Lung microvascular endothelial cell (primary cell): ENCODE data around the gene ATG7. TPM values are rescaled to one million over a fixed set of nuclear protein-coding genes. Genes with fewer than 3 reads are reported as not detected.
"Not testable (repeated sequence)": the region's sequence is repeated elsewhere in the genome, so short reads cannot be mapped to it uniquely, and the experiment has no call there.

ENCODE experiments used
- DNase-seq, 2 donors: peaks; one replicate each; pipeline versions ENCODE4 v3.0.0 to v3.0.0-alpha.2; 2010; ENCODE audit warnings: low read depth in 2 of 2
- total RNA-seq: library from RNA; depleted of rRNA; stranded (reverse); fragments of >200 nt; gene quantifications from 2 replicates; pipeline ENCODE4 v1.2.1, GENCODE V29; 2014

ATG7 gene
- total RNA-seq, 1 donor from 2014 or later = 25.4 TPM

GRCh38 chr3:11587766-11588165 is 315.6 kb downstream of the ATG7 start:
- DNase-seq = no peak

- no peak for DNase-seq
These were observed 316.1 kb downstream of the ATG7 start for GRCh38 chr3:11588338-11588737.

DNA sequence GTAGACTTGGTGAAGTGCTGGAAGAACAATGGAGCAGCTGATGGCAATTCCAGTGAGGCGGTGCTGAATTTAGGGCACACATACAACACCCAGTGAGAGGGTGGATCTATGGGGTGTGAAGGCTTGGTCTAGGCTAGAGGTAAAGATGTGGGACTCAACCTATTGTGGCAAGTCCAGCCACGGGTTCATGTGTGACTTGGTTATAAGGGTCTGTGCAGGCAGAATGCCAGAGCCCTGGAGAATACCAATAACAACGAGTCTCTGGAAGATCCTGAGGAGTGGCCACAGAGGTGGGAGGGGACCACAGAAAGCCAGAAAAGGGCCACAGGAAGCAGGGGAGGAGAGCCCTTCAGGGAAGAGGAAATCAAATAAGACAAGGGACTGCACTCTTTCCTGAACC is 316.6 kb downstream of the ATG7 start:
- DNase-seq = no peak

- DNase-seq = no peak
These were observed 317.5 kb downstream of the ATG7 start for GRCh38 chr3:11589706-11590105.

DNA sequence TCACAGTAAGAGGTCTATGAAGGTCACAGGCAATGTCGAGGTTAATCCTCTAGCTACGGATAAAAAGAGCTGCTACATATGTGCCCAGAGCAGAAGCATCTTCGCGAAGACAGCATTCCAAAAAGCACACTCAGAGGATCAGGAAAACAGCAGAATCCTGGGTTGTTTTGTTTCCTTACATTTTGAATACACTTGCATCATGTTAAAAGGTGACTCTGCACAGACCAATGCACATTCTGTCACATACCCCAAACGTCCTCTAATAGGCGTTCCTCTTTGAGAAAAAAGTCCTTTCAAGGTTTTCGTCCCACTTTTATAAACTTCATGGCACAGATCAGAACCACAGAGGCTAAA is 318.8 kb downstream of the ATG7 start:
- no peak for DNase-seq

- peak in 1 of 2 donors; percentile 72 for DNase-seq
These were observed 319.4 kb downstream of the ATG7 start for GRCh38 chr3:11591391-11592282.

- DNase-seq = peak; percentile 82 to 87
These were observed 320.5 kb downstream of the ATG7 start for GRCh38 chr3:11592445-11593298.

DNA sequence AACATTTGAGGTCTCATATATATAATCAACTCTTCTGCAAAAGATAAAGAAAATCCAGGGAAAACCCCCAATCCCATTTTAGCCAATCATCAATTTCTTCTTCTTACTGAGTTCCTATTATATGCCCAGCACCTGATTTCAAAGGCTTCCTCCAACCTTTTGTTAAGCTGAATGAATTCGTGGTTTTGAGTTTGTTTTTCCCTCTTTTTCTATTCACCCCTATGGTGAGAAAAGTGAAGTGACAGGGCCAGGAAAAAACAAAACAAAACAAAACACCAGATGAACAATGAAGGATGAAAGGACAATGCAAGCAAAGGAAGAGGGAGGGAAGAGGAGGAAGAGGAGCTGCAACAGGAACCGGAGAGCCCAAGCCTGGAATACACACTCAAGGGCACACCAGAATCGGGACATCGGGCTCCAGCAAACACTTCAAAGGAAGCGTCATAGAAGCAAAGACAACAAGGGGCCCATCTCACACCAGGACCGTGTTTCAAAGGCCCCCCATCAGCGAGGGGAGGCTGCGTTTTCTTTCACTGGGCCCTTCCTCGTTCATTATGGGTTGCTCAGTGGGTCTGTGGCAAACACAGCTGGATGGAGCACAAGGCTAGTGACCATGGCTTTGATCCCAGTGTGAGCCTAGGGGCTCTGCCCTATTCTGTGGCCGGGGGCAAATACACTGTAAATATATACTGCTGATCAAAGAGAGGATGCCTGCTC is 321.3 kb downstream of the ATG7 start:
- DNase-seq = no peak

- not testable (repeated sequence) for DNase-seq
These were observed 322.8 kb downstream of the ATG7 start for GRCh38 chr3:11595024-11595423.

DNA sequence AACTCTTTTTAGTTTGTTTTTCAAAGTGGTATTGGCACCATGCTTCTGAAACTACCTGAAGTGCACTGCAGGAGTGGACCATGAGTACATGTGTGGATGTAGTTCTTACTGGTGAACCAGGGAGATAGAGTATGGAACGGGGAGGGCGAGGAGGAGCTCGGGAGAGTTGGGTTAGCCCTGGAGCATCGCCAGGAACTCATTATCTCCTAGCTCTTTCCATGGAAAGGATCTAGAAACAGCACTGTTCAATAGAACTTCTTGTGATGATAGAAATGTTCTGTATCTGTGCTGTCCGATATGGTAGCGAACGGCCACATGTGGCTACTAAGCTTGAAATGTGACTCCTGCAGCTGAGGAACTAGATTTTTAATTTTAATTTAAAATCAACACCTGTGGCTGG is 324.2 kb downstream of the ATG7 start:
- DNase-seq = no peak

DNA sequence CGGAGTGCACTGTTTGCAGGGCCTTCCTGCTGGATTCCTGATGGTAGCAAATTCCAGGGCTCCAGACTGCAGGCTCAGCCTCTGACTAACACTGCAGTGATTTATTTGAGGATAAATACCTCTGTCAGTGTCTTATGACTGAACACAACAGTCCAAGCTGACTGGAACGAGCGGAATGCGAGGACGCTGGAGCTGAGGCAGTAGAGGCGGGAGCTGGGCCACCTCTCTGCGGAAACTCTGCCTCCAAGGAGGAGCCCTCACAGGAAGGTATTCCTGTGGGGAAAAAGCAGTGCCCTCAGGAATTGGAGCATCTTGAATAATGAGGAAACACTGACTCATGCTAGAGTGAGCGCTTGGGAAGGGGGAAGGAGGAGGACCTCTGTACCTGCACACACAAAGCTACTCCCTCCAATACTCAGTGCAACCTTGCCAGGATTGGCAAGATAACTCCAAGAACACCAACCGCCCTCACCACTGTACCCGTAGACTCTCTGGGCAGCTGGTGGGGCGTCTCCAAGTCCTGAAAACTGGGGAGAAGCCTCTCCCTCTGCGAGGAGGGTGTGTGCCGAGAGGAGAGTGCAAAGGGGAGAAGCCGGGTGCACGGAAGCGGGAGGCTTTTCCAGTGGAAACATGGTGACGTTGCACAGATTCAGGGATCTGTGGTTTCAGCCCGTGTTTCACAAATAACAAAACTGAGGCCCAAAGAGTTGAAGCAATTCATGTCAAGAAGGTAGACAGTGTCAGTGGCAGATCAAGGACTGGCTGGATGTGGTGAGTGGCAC is 328.5 kb downstream of the ATG7 start:
- DNase-seq = peak; percentile 82 to 98

GRCh38 chr3:11601446-11602238 is 329.4 kb downstream of the ATG7 start:
- DNase-seq = peak in 1 of 2 donors; percentile 36

DNA sequence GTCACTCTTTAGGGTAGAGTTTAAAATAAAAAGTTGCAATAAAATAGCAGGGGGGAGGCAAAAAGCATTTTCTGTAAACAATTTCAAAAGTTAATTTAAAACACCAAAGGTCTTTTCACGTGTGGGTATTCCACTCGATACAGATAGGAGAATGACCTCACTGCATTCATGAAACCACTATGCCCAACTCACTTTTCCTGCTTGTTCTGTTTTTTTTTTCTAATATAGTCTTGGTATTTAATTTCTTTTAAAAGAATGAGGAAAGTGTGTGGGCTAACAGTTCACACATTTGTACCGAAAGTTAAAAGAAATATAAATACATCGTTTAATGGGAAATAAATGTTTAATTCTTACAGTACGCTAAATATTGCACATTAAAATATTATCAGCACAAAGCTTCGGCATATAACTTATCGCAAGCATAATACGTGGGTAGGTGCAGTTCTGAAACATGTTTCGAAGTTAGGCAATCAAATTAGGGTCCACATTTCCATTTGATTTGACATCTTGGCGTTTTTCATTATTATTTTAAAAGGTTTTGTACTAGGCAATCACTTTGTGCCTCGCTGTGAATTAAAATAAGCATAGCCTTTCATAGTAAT is 330.1 kb downstream of the ATG7 start:
- DNase-seq = no peak

GRCh38 chr3:11602886-11603527 is 330.8 kb downstream of the ATG7 start:
- DNase-seq = no peak

GRCh38 chr3:11603628-11604027 is 331.4 kb downstream of the ATG7 start:
- DNase-seq = peak; percentile 66 to 74

- DNase-seq = peak in 1 of 2 donors; percentile 37
These were observed 332.1 kb downstream of the ATG7 start for GRCh38 chr3:11604139-11604892.

DNA sequence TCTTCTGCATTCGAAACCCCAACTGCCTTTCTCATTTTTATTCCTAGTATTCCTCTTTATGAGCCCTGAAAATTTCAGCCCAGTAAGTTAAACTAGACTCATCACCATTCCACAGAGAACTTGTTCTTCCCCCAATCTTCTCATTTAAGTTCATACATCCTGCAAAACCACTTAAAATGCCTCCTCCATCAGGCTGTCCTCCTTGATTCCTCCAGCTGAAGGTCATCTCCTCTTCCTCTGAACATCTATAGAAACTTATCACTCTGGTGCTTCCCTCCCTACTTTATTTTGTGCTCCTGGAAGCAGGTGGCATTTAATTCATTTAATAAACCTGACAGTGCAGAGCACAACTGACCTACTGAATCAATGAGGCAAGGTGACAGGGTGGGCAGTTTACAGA is 333.2 kb downstream of the ATG7 start:
- no peak for DNase-seq

- no peak for DNase-seq
These were observed 334.0 kb downstream of the ATG7 start for GRCh38 chr3:11606090-11606784.
